H9 (cell line): Measurements from ENCODE around the gene KLRC2. TPM values are rescaled to one million over a fixed set of nuclear protein-coding genes. Genes with fewer than 3 reads are reported as not detected.

ENCODE experiments used
- DNase-seq: peaks from one replicate; pipeline ENCODE4 v3.0.0-alpha.2; 2017
- H2AFZ ChIP-seq: one replicate; pipeline ENCODE4 v1.6.1; 2013; ENCODE audit warnings: mild to moderate bottlenecking, low read length, control low read depth, moderate library complexity
- H2AK5ac ChIP-seq: 2 replicates; pipeline ENCODE4 v1.6.1; 2013; ENCODE audit warnings: low read length, control low read depth, mixed read lengths; ENCODE audit not compliant: insufficient read length
- H2BK120ac ChIP-seq: one replicate; pipeline ENCODE4 v1.6.1; 2013; ENCODE audit warnings: low read depth, mild to moderate bottlenecking, low read length, control low read depth, inconsistent platforms; ENCODE audit not compliant: poor library complexity, severe bottlenecking
- H2BK12ac ChIP-seq: 2 replicates; pipeline ENCODE4 v1.6.1; 2013; ENCODE audit warnings: low read length, control low read depth, mixed read lengths, low read depth; ENCODE audit not compliant: insufficient read length
- H2BK15ac ChIP-seq: 2 replicates; pipeline ENCODE4 v1.6.1; 2013; ENCODE audit warnings: low read depth, low read length, control low read depth
- H2BK20ac ChIP-seq: one replicate; pipeline ENCODE4 v1.6.1; 2013; ENCODE audit warnings: low read depth, mild to moderate bottlenecking, low read length, control low read depth, inconsistent platforms; ENCODE audit not compliant: poor library complexity, severe bottlenecking
- H2BK5ac ChIP-seq: 2 replicates; pipeline ENCODE4 v1.6.1; 2013; ENCODE audit warnings: low read length, control low read depth, mixed read lengths; ENCODE audit not compliant: insufficient read length
- H3K14ac ChIP-seq: 2 replicates; pipeline ENCODE4 v1.6.1; 2013; ENCODE audit warnings: low read length, control low read depth; ENCODE audit not compliant: insufficient read depth
- H3K18ac ChIP-seq: 2 replicates; pipeline ENCODE4 v1.6.1; 2013; ENCODE audit warnings: low read depth, mild to moderate bottlenecking, mixed read lengths, low read length, control low read depth; ENCODE audit not compliant: insufficient read length
- H3K23ac ChIP-seq: 2 replicates; pipeline ENCODE4 v1.6.1; 2013; ENCODE audit warnings: low read length, control low read depth, mixed read lengths, low read depth; ENCODE audit not compliant: insufficient read length
- H3K23me2 ChIP-seq: 2 replicates; pipeline ENCODE4 v1.6.1; 2013; ENCODE audit warnings: low read depth, mild to moderate bottlenecking, mixed read lengths, low read length, control low read depth; ENCODE audit not compliant: insufficient read length, poor library complexity, severe bottlenecking
- H3K27ac ChIP-seq: 2 replicates; pipeline ENCODE4 v1.5.1; 2013; ENCODE audit warnings: low read length, control low read depth, mixed read lengths, low read depth; ENCODE audit not compliant: insufficient read length
- H3K27me3 ChIP-seq: 2 replicates; pipeline ENCODE4 v1.6.1; 2013; ENCODE audit warnings: low read length, control low read depth, inconsistent platforms; ENCODE audit not compliant: insufficient read depth
- H3K4ac ChIP-seq: 2 replicates; pipeline ENCODE4 v1.6.1; 2013; ENCODE audit warnings: low read depth, mild to moderate bottlenecking, control low read depth, inconsistent platforms, low read length, moderate library complexity
- H3K4me1 ChIP-seq: 2 replicates; pipeline ENCODE4 v1.6.1; 2013; ENCODE audit warnings: low read length, control low read depth, inconsistent platforms; ENCODE audit not compliant: insufficient read depth
- H3K4me2 ChIP-seq: 2 replicates; pipeline ENCODE4 v1.6.1; 2013; ENCODE audit warnings: low read length, control low read depth, mixed read lengths; ENCODE audit not compliant: insufficient read length, insufficient read depth
- H3K56ac ChIP-seq: 2 replicates; pipeline ENCODE4 v1.6.1; 2013; ENCODE audit warnings: low read depth, mild to moderate bottlenecking, mixed read lengths, low read length, control low read depth; ENCODE audit not compliant: insufficient read length
- H3K79me1 ChIP-seq: 2 replicates; pipeline ENCODE4 v1.6.1; 2013; ENCODE audit warnings: low read depth, mild to moderate bottlenecking, moderate library complexity, low read length, control low read depth, inconsistent platforms; ENCODE audit not compliant: insufficient read depth, poor library complexity, severe bottlenecking
- H3K79me2 ChIP-seq: 2 replicates; pipeline ENCODE4 v1.6.1; 2013; ENCODE audit warnings: low read length, control low read depth, inconsistent platforms; ENCODE audit not compliant: insufficient read depth
- H3K9ac ChIP-seq: 2 replicates; pipeline ENCODE4 v1.6.1; 2013; ENCODE audit warnings: low read length, control low read depth, mixed read lengths; ENCODE audit not compliant: insufficient read length; ENCODE audit errors: extremely low read depth
- H3K9me3 ChIP-seq: one replicate; pipeline ENCODE4 v1.6.1; 2013; ENCODE audit warnings: low read depth, low read length, inconsistent platforms; ENCODE audit not compliant: control insufficient read depth
- H3T11ph ChIP-seq: one replicate; pipeline ENCODE4 v1.6.1; 2013; ENCODE audit warnings: mild to moderate bottlenecking, low read length, control low read depth, inconsistent platforms
- H4K20me1 ChIP-seq: one replicate; pipeline ENCODE4 v1.6.1; 2013; ENCODE audit not compliant: control insufficient read depth, insufficient read length, insufficient read depth
- H4K5ac ChIP-seq: 2 replicates; pipeline ENCODE4 v1.6.1; 2013; ENCODE audit warnings: low read depth, mild to moderate bottlenecking, mixed read lengths, low read length, control low read depth; ENCODE audit not compliant: insufficient read length
- H4K8ac ChIP-seq: replicated peaks from 2 replicates; pipeline ENCODE4 v1.6.1; 2013; ENCODE audit warnings: low read length, control low read depth, mixed read lengths, low read depth; ENCODE audit not compliant: insufficient read length
- H4K91ac ChIP-seq: 2 replicates; pipeline ENCODE4 v1.6.1; 2013; ENCODE audit warnings: low read depth, mild to moderate bottlenecking, moderate library complexity, mixed read lengths, low read length, control low read depth; ENCODE audit not compliant: insufficient read length
- H3K27ac Mint-ChIP-seq, 3 experiments: 2 replicates in 2 of 3; 3 replicates in 1 of 3; pipeline ENCODE4 v1.8.0; 2020 to 2021; ENCODE audit warnings: mixed read lengths in 3 of 3, mild to moderate bottlenecking in 1 of 3, moderate library complexity in 1 of 3
- H3K27me3 Mint-ChIP-seq: 2 replicates; pipeline ENCODE4 v1.8.0; 2021; ENCODE audit warnings: low read depth, mild to moderate bottlenecking, moderate library complexity, mixed read lengths
- H3K36me3 Mint-ChIP-seq, 3 experiments: 2 replicates in 2 of 3; 3 replicates in 1 of 3; pipeline ENCODE4 v1.8.0; 2020 to 2021; ENCODE audit warnings: low read depth in 3 of 3, mixed read lengths in 3 of 3; ENCODE audit not compliant: insufficient read depth in 1 of 3
- H3K4me1 Mint-ChIP-seq, 2 experiments: 2 replicates each; pipeline ENCODE4 v1.8.0; 2020; ENCODE audit warnings: mixed read lengths in 2 of 2
- H3K4me3 Mint-ChIP-seq, 2 experiments: 2 replicates in 1 of 2; 3 replicates in 1 of 2; pipeline ENCODE4 v1.8.0; 2020 to 2021; ENCODE audit warnings: mild to moderate bottlenecking in 2 of 2, mixed read lengths in 2 of 2, moderate library complexity in 1 of 2
- H3K9me3 Mint-ChIP-seq, 2 experiments: 2 replicates in 1 of 2; 3 replicates in 1 of 2; pipeline ENCODE4 v1.8.0; 2020; ENCODE audit warnings: mild to moderate bottlenecking in 2 of 2, mixed read lengths in 2 of 2, moderate library complexity in 1 of 2
- CTCF ChIP-seq: fragments of 200-600 bp; sonication (generic); conservative IDR thresholded peaks from 3 replicates; pipeline ENCODE4 v1.8.0; 2021; ENCODE audit warnings: antibody characterized with exemption, mild to moderate bottlenecking
- total RNA-seq: library from RNA; stranded (reverse); gene quantifications from 2 replicates; pipeline ENCODE4 v1.2.1, GENCODE V29; 2021

Gene KLRC2
- total RNA-seq, 1 experiment from 2014 or later = not detected

GRCh38 chr12:10400829-10401228, 35.0 kb downstream of the KLRC2 start:
- H4K20me1 ChIP-seq = no peaks in the 10 kb centered on the region
- H2BK15ac ChIP-seq = no peak overlapping the region
- no peaks in the 10 kb centered on the region; a peak in 1 of 5 replicates for H3K9me3 Mint-ChIP-seq
- H4K91ac ChIP-seq = no peak overlapping the region
- H3K27me3 Mint-ChIP-seq = no peaks in the 10 kb centered on the region
- no peak overlapping the region for H3K18ac ChIP-seq
- H3K27me3 ChIP-seq = no peaks in the 10 kb centered on the region
- H3K23ac ChIP-seq = no peak overlapping the region
- no peak overlapping the region for H3K4ac ChIP-seq
- no peak overlapping the region for H2BK5ac ChIP-seq
- no peak overlapping the region for H3K27ac Mint-ChIP-seq
- H2BK120ac ChIP-seq = no peak overlapping the region
- no peaks in the 10 kb centered on the region for H3K9me3 ChIP-seq
- no peak overlapping the region for H3K14ac ChIP-seq
- H2BK20ac ChIP-seq = no peak overlapping the region
- H3K56ac ChIP-seq = no peak overlapping the region
- no peaks in the 10 kb centered on the region for H3K79me1 ChIP-seq
- H2AFZ ChIP-seq = no peak overlapping the region
- no peaks in the 10 kb centered on the region for H3K36me3 Mint-ChIP-seq
- no peak for DNase-seq
- H2BK12ac ChIP-seq = no peak overlapping the region
- H3K79me2 ChIP-seq = no peaks in the 10 kb centered on the region
- peaks cover under 1% of the 10 kb centered on the region in 2 experiments; a peak in 3 of 4 replicates for H3K4me1 Mint-ChIP-seq
- TF ChIP-seq CTCF = no peak
- H3T11ph ChIP-seq = no peak overlapping the region
- no peak overlapping the region for H3K27ac ChIP-seq
- no peak overlapping the region for H4K5ac ChIP-seq
- no peak overlapping the region for H3K9ac ChIP-seq
- H4K8ac ChIP-seq = no peak overlapping the region
- H2AK5ac ChIP-seq = no peak overlapping the region
- no peaks in the 10 kb centered on the region; the same call in 1 of the 2 replicates for H3K4me1 ChIP-seq
- H3K4me2 ChIP-seq = no peak overlapping the region
- H3K4me3 Mint-ChIP-seq = no peak overlapping the region
- H3K23me2 ChIP-seq = no peaks in the 10 kb centered on the region
